ENCODE results near the gene SFMBT2.

SFMBT2 gene

DNA sequence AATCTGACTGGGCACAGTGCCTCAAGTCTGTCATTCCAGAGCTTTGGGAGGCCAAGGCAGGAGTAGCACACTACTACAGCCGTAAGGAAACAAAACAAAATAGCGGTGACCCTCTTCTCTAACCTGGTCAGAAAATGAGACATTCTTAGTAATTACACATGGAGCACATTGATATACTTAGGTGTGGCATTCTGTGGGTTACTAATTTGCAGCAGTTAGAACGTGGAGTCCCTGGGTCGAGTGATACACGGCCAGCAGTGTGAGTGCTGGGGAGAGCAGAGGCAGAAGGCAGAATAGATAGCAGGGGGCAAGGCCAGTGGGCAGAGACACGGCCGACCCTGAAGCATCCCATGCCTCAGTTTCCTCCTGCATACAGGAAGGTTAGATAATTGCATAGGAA is 28.9 kb upstream of the SFMBT2 start:
- no peaks in the 10 kb centered on the region for H3K36me3 ChIP-seq (ENCODE audit: control insufficient read depth, low read length)
- H3K27me3 ChIP-seq (ENCODE audit: control insufficient read depth, low read length), result no peaks in the 10 kb centered on the region
- H4K20me1 ChIP-seq (ENCODE audit: control insufficient read depth, insufficient read depth, low read depth, low read length), result no peaks in the 10 kb centered on the region
- no peak for TF ChIP-seq EZH2phosphoT487 (IDR thresholded peaks at IDR 0.05; ENCODE audit: borderline replicate concordance, low read length)
- TF ChIP-seq, protein P1, sequence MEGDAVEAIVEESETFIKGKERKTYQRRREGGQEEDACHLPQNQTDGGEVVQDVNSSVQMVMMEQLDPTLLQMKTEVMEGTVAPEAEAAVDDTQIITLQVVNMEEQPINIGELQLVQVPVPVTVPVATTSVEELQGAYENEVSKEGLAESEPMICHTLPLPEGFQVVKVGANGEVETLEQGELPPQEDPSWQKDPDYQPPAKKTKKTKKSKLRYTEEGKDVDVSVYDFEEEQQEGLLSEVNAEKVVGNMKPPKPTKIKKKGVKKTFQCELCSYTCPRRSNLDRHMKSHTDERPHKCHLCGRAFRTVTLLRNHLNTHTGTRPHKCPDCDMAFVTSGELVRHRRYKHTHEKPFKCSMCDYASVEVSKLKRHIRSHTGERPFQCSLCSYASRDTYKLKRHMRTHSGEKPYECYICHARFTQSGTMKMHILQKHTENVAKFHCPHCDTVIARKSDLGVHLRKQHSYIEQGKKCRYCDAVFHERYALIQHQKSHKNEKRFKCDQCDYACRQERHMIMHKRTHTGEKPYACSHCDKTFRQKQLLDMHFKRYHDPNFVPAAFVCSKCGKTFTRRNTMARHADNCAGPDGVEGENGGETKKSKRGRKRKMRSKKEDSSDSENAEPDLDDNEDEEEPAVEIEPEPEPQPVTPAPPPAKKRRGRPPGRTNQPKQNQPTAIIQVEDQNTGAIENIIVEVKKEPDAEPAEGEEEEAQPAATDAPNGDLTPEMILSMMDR (IDR thresholded peaks at IDR 0.05; ENCODE audit: low read depth, low read length, poor library complexity, severe bottlenecking), result no peak
- peaks cover 12% of the 10 kb centered on the region for H3F3A ChIP-seq (ENCODE audit: control insufficient read depth, insufficient read depth)
- H3K9me3 ChIP-seq (ENCODE audit: control insufficient read depth, insufficient read depth, low read length), result no peaks in the 10 kb centered on the region
- no peak overlapping the region for H3K27ac ChIP-seq (ENCODE audit: low read depth, low read length)
- H3K79me2 ChIP-seq (ENCODE audit: control insufficient read depth, low read length), result no peaks in the 10 kb centered on the region
- no peak overlapping the region for H3K4me3 ChIP-seq (ENCODE audit: low read length)
- H3K4me1 ChIP-seq (ENCODE audit: control insufficient read depth, low read length), result peaks cover 67% of the 10 kb centered on the region
- no peak overlapping the region for H3K4me2 ChIP-seq (ENCODE audit: low read length)
- H3K9me2 ChIP-seq (replicated peaks; ENCODE audit: control insufficient read depth, low read length), result no peaks in the 10 kb centered on the region

GRCh38 chr10:7438196-7438986 is 27.6 kb upstream of the SFMBT2 start:
- Histone ChIP-seq H3K27me3 (ENCODE audit: control insufficient read depth, low read length) (no peaks in the 10 kb centered on the region), H3K4me1 (ENCODE audit: control insufficient read depth, low read length) (peaks cover 72% of the 10 kb centered on the region), H3K27ac (ENCODE audit: low read depth, low read length) (no peak overlapping the region), H4K20me1 (ENCODE audit: control insufficient read depth, insufficient read depth, low read depth, low read length) (no peaks in the 10 kb centered on the region), H3F3A (ENCODE audit: control insufficient read depth, insufficient read depth) (peaks cover 12% of the 10 kb centered on the region), H3K79me2 (ENCODE audit: control insufficient read depth, low read length) (no peaks in the 10 kb centered on the region), H3K4me3 (ENCODE audit: low read length) (peak overlapping the region; percentile 41), H3K9me2 (replicated peaks; ENCODE audit: control insufficient read depth, low read length) (no peaks in the 10 kb centered on the region), H3K4me2 (ENCODE audit: low read length) (peak overlapping the region; percentile 55), H3K36me3 (ENCODE audit: control insufficient read depth, low read length) (no peaks in the 10 kb centered on the region), H3K9me3 (ENCODE audit: control insufficient read depth, insufficient read depth, low read length) (no peaks in the 10 kb centered on the region)
- TF ChIP-seq EZH2phosphoT487 (IDR thresholded peaks at IDR 0.05; ENCODE audit: borderline replicate concordance, low read length), result no peak
- TF ChIP-seq, protein P1 (IDR thresholded peaks at IDR 0.05; ENCODE audit: low read depth, low read length, poor library complexity, severe bottlenecking), result no peak

DNA sequence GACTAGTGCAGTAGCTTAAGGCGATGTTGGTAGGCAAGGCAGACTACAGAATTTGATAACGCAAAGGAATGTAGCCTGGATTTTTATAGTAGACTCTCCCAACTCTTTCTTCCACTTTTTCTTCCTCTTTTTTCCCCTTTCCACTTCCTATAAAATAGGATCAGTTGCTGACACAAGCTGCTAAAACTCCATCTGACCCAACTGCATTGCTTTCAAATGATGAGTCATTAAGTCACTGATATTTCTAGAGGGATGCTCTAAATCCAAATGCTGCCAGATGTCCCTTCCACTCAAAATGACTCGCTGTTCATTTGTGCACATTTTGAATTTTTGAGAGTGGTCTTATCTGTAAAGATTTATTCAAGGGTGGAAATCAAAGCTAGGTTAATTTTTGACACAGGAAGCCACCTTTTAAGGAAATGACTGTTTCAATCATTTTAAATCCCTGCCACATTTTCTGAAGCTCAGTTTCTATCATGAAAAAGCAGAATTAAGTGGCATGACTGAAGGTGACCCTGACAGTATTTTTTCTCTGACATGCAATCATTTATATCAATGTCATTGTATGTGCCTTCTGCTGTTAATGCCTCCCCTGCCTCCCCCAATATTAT is 25.8 kb upstream of the SFMBT2 start:
- Histone ChIP-seq H3K9me3 (ENCODE audit: control insufficient read depth, insufficient read depth, low read length) (no peaks in the 10 kb centered on the region), H3K4me2 (ENCODE audit: low read length) (peak overlapping the region; percentile 67), H3K4me1 (ENCODE audit: control insufficient read depth, low read length) (peaks cover 64% of the 10 kb centered on the region), H3K27ac (ENCODE audit: low read depth, low read length) (peak overlapping the region; percentile 44), H3K36me3 (ENCODE audit: control insufficient read depth, low read length) (no peaks in the 10 kb centered on the region), H3K27me3 (ENCODE audit: control insufficient read depth, low read length) (no peaks in the 10 kb centered on the region), H3F3A (ENCODE audit: control insufficient read depth, insufficient read depth) (peaks cover 8% of the 10 kb centered on the region), H3K79me2 (ENCODE audit: control insufficient read depth, low read length) (no peaks in the 10 kb centered on the region), H3K4me3 (ENCODE audit: low read length) (peak overlapping the region; percentile 46), H3K9me2 (replicated peaks; ENCODE audit: control insufficient read depth, low read length) (no peaks in the 10 kb centered on the region), H4K20me1 (ENCODE audit: control insufficient read depth, insufficient read depth, low read depth, low read length) (no peaks in the 10 kb centered on the region)
- TF ChIP-seq, protein P1 (IDR thresholded peaks at IDR 0.05; ENCODE audit: low read depth, low read length, poor library complexity, severe bottlenecking), result no peak
- TF ChIP-seq EZH2phosphoT487 (IDR thresholded peaks at IDR 0.05; ENCODE audit: borderline replicate concordance, low read length), result no peak
